Measurements from ENCODE around the gene PTPRK.

Gene PTPRK

GRCh38 chr6:128380891-128381290 lies 139.5 kb downstream of the PTPRK start:
- no peak for DNase-seq

GRCh38 chr6:128379577-128379976 lies 140.8 kb downstream of the PTPRK start:
- DNase-seq = no peak

- no peak for DNase-seq
Observed at GRCh38 chr6:128376952-128377503, 143.4 kb downstream of the PTPRK start.

GRCh38 chr6:128371136-128371535 lies 149.3 kb downstream of the PTPRK start:
- no peak for DNase-seq

GRCh38 chr6:128370072-128370471 lies 150.3 kb downstream of the PTPRK start:
- no peak for DNase-seq

- DNase-seq = no peak
Observed at GRCh38 chr6:128368213-128368944, 152.0 kb downstream of the PTPRK start.

- no peak for DNase-seq
Observed at GRCh38 chr6:128367437-128367836, 153.0 kb downstream of the PTPRK start.

GRCh38 chr6:128365520-128366160 lies 154.8 kb downstream of the PTPRK start:
- DNase-seq = no peak

GRCh38 chr6:128364766-128365519 lies 155.5 kb downstream of the PTPRK start:
- DNase-seq = no peak

GRCh38 chr6:128363020-128363813 lies 157.2 kb downstream of the PTPRK start:
- DNase-seq = no peak

- no peak for DNase-seq
Observed at GRCh38 chr6:128361378-128361777, 159.0 kb downstream of the PTPRK start.

GRCh38 chr6:128358244-128358776 lies 162.1 kb downstream of the PTPRK start:
- no peak for DNase-seq

- no peak for DNase-seq
Observed at GRCh38 chr6:128357392-128358130, 162.8 kb downstream of the PTPRK start.

GRCh38 chr6:128352366-128352765 lies 168.0 kb downstream of the PTPRK start:
- DNase-seq = no peak

GRCh38 chr6:128351255-128351514 lies 169.2 kb downstream of the PTPRK start:
- DNase-seq = no peak

- no peak for DNase-seq
Observed at GRCh38 chr6:128350416-128351254, 169.8 kb downstream of the PTPRK start.

GRCh38 chr6:128347123-128347522 lies 173.3 kb downstream of the PTPRK start:
- no peak for DNase-seq

- DNase-seq = no peak
Observed at GRCh38 chr6:128346569-128346968, 173.8 kb downstream of the PTPRK start.

GRCh38 chr6:128345278-128345677 lies 175.1 kb downstream of the PTPRK start:
- no peak for DNase-seq

- DNase-seq = no peak
Observed at GRCh38 chr6:128343706-128344105, 176.7 kb downstream of the PTPRK start.
